Panc1 (cell line): ENCODE measurements around the gene ARHGAP11A. TPM values are rescaled to one million over a fixed set of nuclear protein-coding genes. Genes with fewer than 3 reads are reported as not detected.

Experiments used
- ATAC-seq: fragments of 200-7000 bp; cut with Tn5 transposase; 2 replicates; pipeline ENCODE4 v1.9.1; 2020; ENCODE audit warnings: mild to moderate bottlenecking, moderate library complexity
- BruUV-seq: library from RNA; stranded (reverse); fragments of 400-500 nt; replicated peaks from 2 replicates; lab custom pipeline; 2021; lab: Mats Ljungman, UMichigan
- CTCF ChIA-PET: fragments of 300-600 bp; sonication (Branson Sonifier 250); formaldehyde crosslinking; loops from one replicate; lab custom pipeline; 2022; ENCODE audit warnings: antibody characterized with exemption; lab: Charles Lee
- POLR2A ChIA-PET: fragments of 300-600 bp; sonication (Branson Sonifier 250); formaldehyde crosslinking; loops from one replicate; lab custom pipeline; 2022; ENCODE audit warnings: antibody characterized with exemption; lab: Charles Lee
- DNase-seq: peaks from one replicate; pipeline ENCODE4 v3.0.0-alpha.2; 2010; ENCODE audit warnings: low read depth, low spot score
- H3K27ac ChIP-seq: 2 replicates; pipeline ENCODE4 v1.5.1; 2011; ENCODE audit warnings: mild to moderate bottlenecking, low read length, inconsistent platforms
- H3K27me3 ChIP-seq: fragments of 200-500 bp; sonication (Bioruptor generic); 2 replicates; pipeline ENCODE4 v1.6.0; 2014; ENCODE audit warnings: low read length, inconsistent platforms; ENCODE audit not compliant: control insufficient read depth, insufficient read depth
- H3K36me3 ChIP-seq: fragments of 200-500 bp; sonication (Bioruptor generic); 2 replicates; pipeline ENCODE4 v1.5.1; 2014; ENCODE audit warnings: inconsistent platforms, mild to moderate bottlenecking, low read length, moderate library complexity; ENCODE audit not compliant: control insufficient read depth, insufficient read depth
- H3K4me1 ChIP-seq: 2 replicates; pipeline ENCODE4 v1.5.1; 2011; ENCODE audit warnings: inconsistent platforms, mild to moderate bottlenecking, low read length, moderate library complexity; ENCODE audit not compliant: control insufficient read depth, insufficient read depth
- H3K4me3 ChIP-seq, 2 experiments: 2 replicates each; pipeline ENCODE4 v1.5.1; 2011 to 2012; ENCODE audit warnings: low read depth in 2 of 2, low read length in 2 of 2, mild to moderate bottlenecking in 2 of 2, inconsistent platforms in 1 of 2, moderate library complexity in 1 of 2
- H3K9me3 ChIP-seq: fragments of 200-500 bp; sonication (Bioruptor generic); 2 replicates; pipeline ENCODE4 v1.5.1; 2014; ENCODE audit warnings: low read depth, mild to moderate bottlenecking, inconsistent platforms, low read length, moderate library complexity; ENCODE audit not compliant: control insufficient read depth, insufficient read depth
- CTCF ChIP-seq: fragments of 450-650 bp; IDR thresholded peaks from 2 replicates; pipeline ENCODE4 v1.5.1; 2017; ENCODE audit warnings: mild to moderate bottlenecking
- POLR2AphosphoS5 ChIP-seq: IDR thresholded peaks from 2 replicates; pipeline ENCODE4 v1.6.1; 2012; ENCODE audit warnings: mild to moderate bottlenecking, low read depth, low read length, moderate library complexity
- REST ChIP-seq, 2 experiments: IDR thresholded peaks; 2 replicates each; pipeline ENCODE4 v1.6.1; 2011 to 2012; ENCODE audit warnings: low read depth in 2 of 2, control low read depth in 1 of 2, low read length in 1 of 2, mild to moderate bottlenecking in 1 of 2, moderate library complexity in 1 of 2; ENCODE audit not compliant: insufficient read depth in 1 of 2
- SIN3A ChIP-seq: IDR thresholded peaks from 2 replicates; pipeline ENCODE4 v1.6.1; 2012; ENCODE audit warnings: low read depth, mild to moderate bottlenecking, low read length, moderate library complexity, borderline replicate concordance; ENCODE audit not compliant: insufficient read depth
- TCF7L2 ChIP-seq: IDR thresholded peaks from 2 replicates; pipeline ENCODE4 v1.6.1; 2011; ENCODE audit warnings: mild to moderate bottlenecking, low read depth, low read length, inconsistent platforms
- in situ Hi-C: cut with HindIII; loops from 2 replicates; pipeline ENCODE4 v1.10.0; 2016; ENCODE audit warnings: low sequenced_read_pairs, low pct_unique_long_range_greater_than_20kb
- intact Hi-C: fragments of 100-400 bp; cut with micrococcal nuclease; formaldehyde crosslinking; loops from one replicate; pipeline ENCODE4 v1.10.0; 2022; ENCODE audit not compliant: unreplicated experiment
- total RNA-seq: library from RNA; stranded (reverse); gene quantifications from one replicate; pipeline ENCODE4 v1.2.1, GENCODE V29; 2021; ENCODE audit not compliant: unreplicated experiment

ARHGAP11A gene
- total RNA-seq, 1 experiment from 2014 or later = 124 TPM

GRCh38 chr15:32649342-32649741 lies 34.0 kb downstream of the ARHGAP11A start:
- ATAC-seq (0 out of 2 replicates have a peak, but pooled peaks have one; percentile 46), DNase-seq (no peak)
- Histone ChIP-seq H3K9me3 (no peaks in the 10 kb centered on the region), H3K4me3 (no peak overlapping the region), H3K36me3 (no peaks in the 10 kb centered on the region), H3K27ac (no peak overlapping the region), H3K4me1 (no peaks in the 10 kb centered on the region), H3K27me3 (no peaks in the 10 kb centered on the region)
- ChIA-PET CTCF (interaction anchor here (0.8 to 1.1 kb wide), 2 partner anchors 9 to 14 kb away, joined by 3 read pairs; no protein-coding TSS in a partner anchor), POLR2A (no interaction called here)
- intact Hi-C loops = no loop called here
- in situ Hi-C loops = no loop called here
- peak; percentile 62 for TF ChIP-seq CTCF
- TF ChIP-seq SIN3A = no peak
- BruUV-seq = no TSS peak

GRCh38 chr15:32651229-32651837 lies 36.0 kb downstream of the ARHGAP11A start:
- ATAC-seq (peak; percentile 84), DNase-seq (peak; percentile 48)
- Histone ChIP-seq H3K9me3 (no peaks in the 10 kb centered on the region), H3K4me1 (no peaks in the 10 kb centered on the region), H3K36me3 (no peaks in the 10 kb centered on the region), H3K4me3 (no peak overlapping the region), H3K27ac (no peak overlapping the region), H3K27me3 (no peaks in the 10 kb centered on the region)
- ChIA-PET POLR2A (no interaction called here), CTCF (interaction anchor here (0.6 to 0.7 kb wide), 2 partner anchors 9 to 258 kb away, joined by 3 read pairs; no protein-coding TSS in a partner anchor)
- intact Hi-C loops = no loop called here
- in situ Hi-C loops = no loop called here
- TF ChIP-seq SIN3A = no peak
- peak; percentile 93 for TF ChIP-seq CTCF
- no TSS peak for BruUV-seq

GRCh38 chr15:32652178-32652577 lies 36.9 kb downstream of the ARHGAP11A start:
- no TSS peak for BruUV-seq
- no peaks in the 10 kb centered on the region for H3K4me1 ChIP-seq
- ChIA-PET CTCF (no interaction called here), POLR2A (no interaction called here)
- no peaks in the 10 kb centered on the region for H3K36me3 ChIP-seq
- H3K4me3 ChIP-seq = no peak overlapping the region
- in situ Hi-C loops = no loop called here
- intact Hi-C loops = no loop called here
- no peak for ATAC-seq
- H3K27me3 ChIP-seq = no peaks in the 10 kb centered on the region
- no peak overlapping the region for H3K27ac ChIP-seq
- no peaks in the 10 kb centered on the region for H3K9me3 ChIP-seq
- TF ChIP-seq TCF7L2 (no peak), CTCF (no peak), POLR2AphosphoS5 (no peak), SIN3A (no peak), REST (IDR thresholded peaks at IDR 0.05; ENCODE audit: insufficient read depth in 1 of 2, low read depth in 2 of 2, low read length in 1 of 2) (no peak)
- no peak for DNase-seq
